Upper lobe of left lung (tissue), 6 donors: ENCODE measurements around the gene COL8A1. TPM values are rescaled to one million over a fixed set of nuclear protein-coding genes. Genes with fewer than 3 reads are reported as not detected.

Experiments used
- ATAC-seq, 2 donors: fragments of 200-7000 bp; cut with Tn5 transposase; one replicate each; pipeline ENCODE4 v1.9.1; 2022; ENCODE audit warnings: mild to moderate bottlenecking in 2 of 2, moderate library complexity in 2 of 2; ENCODE audit not compliant: low FRiP score in 2 of 2
- DNase-seq, 2 donors: peaks; one replicate each; pipeline ENCODE4 v3.0.0-alpha.2; 2019 to 2020
- H3K27ac ChIP-seq, 4 donors: fragments of 200-600 bp; sonication (generic); one replicate each; pipeline ENCODE4 v1.5.1; 2016 to 2019
- H3K27me3 ChIP-seq, 4 donors: fragments of 200-600 bp; sonication (generic); one replicate each; pipeline ENCODE4 v1.5.1; 2017 to 2019
- H3K36me3 ChIP-seq, 4 donors: fragments of 200-600 bp; sonication (generic); one replicate each; pipeline ENCODE4 v1.5.1; 2016 to 2019
- H3K4me1 ChIP-seq, 4 donors: fragments of 200-600 bp; sonication (generic); one replicate each; pipeline ENCODE4 v1.5.1; 2018 to 2019
- H3K4me3 ChIP-seq, 4 donors: fragments of 200-600 bp; sonication (generic); one replicate each; pipeline ENCODE4 v1.5.1; 2017 to 2019; ENCODE audit warnings: mild to moderate bottlenecking in 2 of 4, moderate library complexity in 1 of 4
- H3K9me3 ChIP-seq, 4 donors: fragments of 200-600 bp; sonication (generic); one replicate each; pipeline ENCODE4 v1.5.1; 2018 to 2019
- CTCF ChIP-seq, 6 experiments: fragments of 450-650 bp in 4 of 6; fragments of 200-600 bp in 2 of 6; sonication (generic) in 2 of 6; IDR thresholded peaks; one replicate each; pipeline ENCODE4 v1.5.1; 2016 to 2019; ENCODE audit warnings: antibody characterized with exemption in 6 of 6
- EP300 ChIP-seq, 4 donors: sonication (generic); formaldehyde crosslinking; IDR thresholded peaks; one replicate each; pipeline ENCODE4 v1.5.1; 2017; ENCODE audit warnings: antibody characterized with exemption in 4 of 4, control low read depth in 2 of 4
- POLR2A ChIP-seq, 4 donors: fragments of 450-650 bp; IDR thresholded peaks; one replicate each; pipeline ENCODE4 v1.5.1; 2016 to 2017; ENCODE audit warnings: antibody characterized with exemption in 4 of 4, mild to moderate bottlenecking in 2 of 4
- POLR2AphosphoS5 ChIP-seq, 2 donors: sonication (generic); formaldehyde crosslinking; IDR thresholded peaks; one replicate each; pipeline ENCODE4 v1.5.1; 2017; ENCODE audit warnings: antibody characterized with exemption in 2 of 2
- WGBS, 2 donors: methylation state at CpG; one replicate each; pipeline ENCODE4 v1.1.5; 2017 to 2018; 5-methylcytosine and 5-hydroxymethylcytosine counted together
- total RNA-seq, 6 donors: library from RNA; depleted of rRNA in 4 of 6; stranded (reverse); fragments of >200 nt in 4 of 6; gene quantifications; one replicate each; pipeline versions ENCODE4 v1.1.0 to v1.2.1, GENCODE V29; 2016 to 2021
- donor health status: DM: no; HTN: no; CAD: no; lungs with moderate emphysema.
- donor health status: DM: no; HTN: yes; CAD: no; lungs with severe emphysema.

COL8A1 gene
- total RNA-seq, 6 donors from 2014 or later = 22.0 to 209 (median 115) TPM

GRCh38 chr3:99697250-99697649, 58.9 kb downstream of the COL8A1 start:
- DNase-seq = peak in 1 of 2 donors; percentile 8
- WGBS, 2 donors = 66 to 69% methylated on average over 5 of the region's 5 CpGs

GRCh38 chr3:99698932-99699331, 60.5 kb downstream of the COL8A1 start:
- no peak for TF ChIP-seq CTCF (IDR thresholded peaks at IDR 0.05)
- no peak for TF ChIP-seq POLR2AphosphoS5 (IDR thresholded peaks at IDR 0.05)
- no peak for TF ChIP-seq POLR2A (IDR thresholded peaks at IDR 0.05)
- TF ChIP-seq EP300 (IDR thresholded peaks at IDR 0.05) = no peak
- no peak overlapping the region for H3K27ac ChIP-seq
- no peak overlapping the region for H3K4me3 ChIP-seq
- no peaks in the 10 kb centered on the region for H3K27me3 ChIP-seq
- H3K9me3 ChIP-seq = no peaks in the 10 kb centered on the region
- peaks cover 0 to 5% (median 2%) of the 10 kb centered on the region in 4 donors for H3K4me1 ChIP-seq
- peaks cover 0 to 4% (median 0%) of the 10 kb centered on the region in 4 donors for H3K36me3 ChIP-seq
- ATAC-seq (no peak), DNase-seq (no peak)
- WGBS, 2 donors = 55 to 58% methylated on average over 2 of the region's 2 CpGs

More at GRCh38 chr3:99697250-99697649, 58.9 kb downstream of the COL8A1 start:
- H3K27me3 ChIP-seq = no peaks in the 10 kb centered on the region
- H3K4me1 ChIP-seq = no peaks in the 10 kb centered on the region
- ATAC-seq = no peak
- no peak overlapping the region for H3K4me3 ChIP-seq
- no peak for TF ChIP-seq EP300 (IDR thresholded peaks at IDR 0.05)
- no peak for TF ChIP-seq CTCF (IDR thresholded peaks at IDR 0.05)
- no peak for TF ChIP-seq POLR2A (IDR thresholded peaks at IDR 0.05)
- no peak for TF ChIP-seq POLR2AphosphoS5 (IDR thresholded peaks at IDR 0.05)
- H3K36me3 ChIP-seq = peaks cover 0 to 4% (median 0%) of the 10 kb centered on the region in 4 donors
- no peak overlapping the region for H3K27ac ChIP-seq
- no peaks in the 10 kb centered on the region for H3K9me3 ChIP-seq

GRCh38 chr3:99699841-99700240, 61.4 kb downstream of the COL8A1 start:
- peaks cover 0 to 5% (median 2%) of the 10 kb centered on the region in 4 donors for H3K4me1 ChIP-seq
- WGBS, 2 donors = 88 to 90% methylated on average over 9 of the region's 9 CpGs
- peak in 1 of 2 donors; percentile 80 for ATAC-seq

GRCh38 chr3:99700631-99701268, 62.4 kb downstream of the COL8A1 start:
- peak in 1 of 2 donors; percentile 76 for ATAC-seq
- 81 to 83% methylated on average over 8 of the region's 8 CpGs for WGBS, 2 donors
- H3K4me1 ChIP-seq = peaks cover 0 to 5% (median 2%) of the 10 kb centered on the region in 4 donors

More at GRCh38 chr3:99699841-99700240, 61.4 kb downstream of the COL8A1 start:
- no peak overlapping the region for H3K4me3 ChIP-seq
- no peak overlapping the region for H3K27ac ChIP-seq
- no peak for DNase-seq
- peaks cover 0 to 4% (median 0%) of the 10 kb centered on the region in 4 donors for H3K36me3 ChIP-seq
- TF ChIP-seq POLR2A (IDR thresholded peaks at IDR 0.05) = no peak
- H3K9me3 ChIP-seq = no peaks in the 10 kb centered on the region
- no peaks in the 10 kb centered on the region for H3K27me3 ChIP-seq

More at GRCh38 chr3:99700631-99701268, 62.4 kb downstream of the COL8A1 start:
- Histone ChIP-seq H3K9me3 (no peaks in the 10 kb centered on the region), H3K4me3 (no peak overlapping the region), H3K36me3 (peaks cover 0 to 4% (median 0%) of the 10 kb centered on the region in 4 donors), H3K27me3 (no peaks in the 10 kb centered on the region), H3K27ac (no peak overlapping the region)
- TF ChIP-seq POLR2AphosphoS5 (IDR thresholded peaks at IDR 0.05) (no peak), EP300 (IDR thresholded peaks at IDR 0.05) (no peak), CTCF (IDR thresholded peaks at IDR 0.05) (no peak), POLR2A (IDR thresholded peaks at IDR 0.05) (no peak)
- no peak for DNase-seq
